Loucy (cell line): ENCODE results near the gene CNOT3.

Source experiments
- H2AFZ ChIP-seq: fragments of 200-600 bp; sonication (generic); 2 replicates; pipeline ENCODE4 v1.6.0; 2016; ENCODE audit warnings: antibody characterized with exemption, mild to moderate bottlenecking, low read length, moderate library complexity
- H3F3A ChIP-seq: fragments of 200-600 bp; 2 replicates; pipeline ENCODE4 v1.6.0; 2016; ENCODE audit warnings: antibody characterized with exemption, low read depth, mild to moderate bottlenecking
- H3K27me3 ChIP-seq: fragments of 200-600 bp; sonication (generic); 2 replicates; pipeline ENCODE4 v1.6.1; 2014; ENCODE audit warnings: low read length, mild to moderate bottlenecking; ENCODE audit not compliant: insufficient read depth, poor library complexity, severe bottlenecking
- H3K36me3 ChIP-seq: fragments of 200-600 bp; sonication (generic); 2 replicates; pipeline ENCODE4 v1.6.1; 2016; ENCODE audit warnings: low read length; ENCODE audit not compliant: insufficient read depth
- H3K4me1 ChIP-seq: fragments of 200-600 bp; sonication (generic); 2 replicates; pipeline ENCODE4 v1.5.1; 2014; ENCODE audit warnings: low read length, mild to moderate bottlenecking; ENCODE audit not compliant: insufficient read depth, poor library complexity, severe bottlenecking
- H3K4me2 ChIP-seq: fragments of 200-600 bp; sonication (generic); 2 replicates; pipeline ENCODE4 v1.6.0; 2014; ENCODE audit warnings: antibody characterized with exemption, low read length, low read depth, mild to moderate bottlenecking; ENCODE audit not compliant: poor library complexity, severe bottlenecking
- H3K4me3 ChIP-seq: fragments of 200-600 bp; sonication (generic); 2 replicates; pipeline ENCODE4 v1.5.1; 2014; ENCODE audit warnings: low read length, mild to moderate bottlenecking, mixed read lengths; ENCODE audit not compliant: poor library complexity, severe bottlenecking
- H3K79me2 ChIP-seq: fragments of 200-600 bp; sonication (generic); 2 replicates; pipeline ENCODE4 v1.6.1; 2014; ENCODE audit warnings: low read length; ENCODE audit not compliant: insufficient read depth
- H3K9ac ChIP-seq: fragments of 200-600 bp; sonication (generic); 2 replicates; pipeline ENCODE4 v1.6.0; 2014; ENCODE audit warnings: mild to moderate bottlenecking, low read depth, low read length, moderate library complexity; ENCODE audit not compliant: poor library complexity, severe bottlenecking
- H3K9me2 ChIP-seq: fragments of 200-600 bp; sonication (generic); replicated peaks from 2 replicates; pipeline ENCODE4 v1.6.1; 2016; ENCODE audit warnings: low read depth, low read length, mixed read lengths
- H3K9me3 ChIP-seq: fragments of 200-600 bp; sonication (generic); 2 replicates; pipeline ENCODE4 v1.6.1; 2014; ENCODE audit warnings: mild to moderate bottlenecking, antibody characterized with exemption, low read length, low read depth; ENCODE audit not compliant: insufficient read depth
- H4K20me1 ChIP-seq: fragments of 200-600 bp; sonication (generic); 2 replicates; pipeline ENCODE4 v1.6.0; 2014; ENCODE audit warnings: antibody characterized with exemption, low read length, mild to moderate bottlenecking; ENCODE audit not compliant: insufficient read depth, poor library complexity, severe bottlenecking
- EZH2phosphoT487 ChIP-seq: fragments of 200-600 bp; IDR thresholded peaks from 2 replicates; pipeline ENCODE4 v1.6.1; 2018; ENCODE audit warnings: antibody characterized with exemption, mild to moderate bottlenecking, moderate library complexity, borderline replicate concordance
- TF ChIP-seq, protein P1 (sequence below): fragments of 200-600 bp; sonication (generic); conservative IDR thresholded peaks from 2 replicates; pipeline ENCODE4 v1.5.1; 2014; ENCODE audit warnings: mild to moderate bottlenecking, antibody characterized with exemption, low read length

The CNOT3 gene

DNA sequence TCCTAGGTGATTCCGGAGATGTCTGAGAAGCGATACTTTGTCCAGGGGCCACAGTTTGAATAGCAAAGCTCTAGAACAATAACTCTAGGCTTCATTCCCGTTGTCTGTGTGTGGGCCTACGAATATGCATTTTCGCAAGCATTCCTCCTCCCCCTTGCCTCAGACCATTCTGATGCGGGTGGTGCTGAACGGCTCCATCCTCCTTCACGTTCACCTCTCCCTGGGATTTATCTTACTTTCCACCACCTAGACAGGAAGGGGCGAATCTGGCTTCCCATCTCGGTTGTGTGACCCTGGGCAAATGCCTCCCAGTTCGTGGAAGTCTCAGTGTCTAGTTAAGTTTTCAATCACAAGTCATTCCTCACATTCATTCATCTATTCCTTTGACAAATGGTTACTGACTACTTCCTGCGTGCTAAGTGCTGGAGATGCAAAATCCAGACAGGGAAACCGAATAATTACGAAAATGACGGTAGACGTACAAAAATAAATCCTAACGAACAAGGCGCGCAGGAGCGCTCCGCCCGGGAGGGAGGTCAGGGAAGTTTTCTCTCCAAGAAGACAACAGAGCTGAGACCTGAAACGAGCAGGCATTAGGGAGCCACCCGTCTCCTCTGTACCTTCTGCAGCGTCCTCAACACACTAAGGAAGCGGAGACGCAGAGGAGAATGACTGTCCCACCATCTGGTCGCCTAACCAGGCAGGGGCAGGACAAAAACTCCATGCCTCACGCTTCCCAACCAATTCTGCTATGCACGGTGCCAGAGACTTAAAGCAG is 1.3 kb upstream of the CNOT3 start:
- no peak for TF ChIP-seq EZH2phosphoT487
- TF ChIP-seq, protein P1, sequence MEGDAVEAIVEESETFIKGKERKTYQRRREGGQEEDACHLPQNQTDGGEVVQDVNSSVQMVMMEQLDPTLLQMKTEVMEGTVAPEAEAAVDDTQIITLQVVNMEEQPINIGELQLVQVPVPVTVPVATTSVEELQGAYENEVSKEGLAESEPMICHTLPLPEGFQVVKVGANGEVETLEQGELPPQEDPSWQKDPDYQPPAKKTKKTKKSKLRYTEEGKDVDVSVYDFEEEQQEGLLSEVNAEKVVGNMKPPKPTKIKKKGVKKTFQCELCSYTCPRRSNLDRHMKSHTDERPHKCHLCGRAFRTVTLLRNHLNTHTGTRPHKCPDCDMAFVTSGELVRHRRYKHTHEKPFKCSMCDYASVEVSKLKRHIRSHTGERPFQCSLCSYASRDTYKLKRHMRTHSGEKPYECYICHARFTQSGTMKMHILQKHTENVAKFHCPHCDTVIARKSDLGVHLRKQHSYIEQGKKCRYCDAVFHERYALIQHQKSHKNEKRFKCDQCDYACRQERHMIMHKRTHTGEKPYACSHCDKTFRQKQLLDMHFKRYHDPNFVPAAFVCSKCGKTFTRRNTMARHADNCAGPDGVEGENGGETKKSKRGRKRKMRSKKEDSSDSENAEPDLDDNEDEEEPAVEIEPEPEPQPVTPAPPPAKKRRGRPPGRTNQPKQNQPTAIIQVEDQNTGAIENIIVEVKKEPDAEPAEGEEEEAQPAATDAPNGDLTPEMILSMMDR, result no peak
- peak overlapping the region; percentile 76 for H3K4me3 ChIP-seq
- H2AFZ ChIP-seq, result peak overlapping the region; percentile 95

GRCh38 chr19:54136864-54137698 is 481 bp upstream of the CNOT3 start:
- TF ChIP-seq, protein P1, result no peak
- no peak for TF ChIP-seq EZH2phosphoT487
- Histone ChIP-seq H3K4me1 (peaks cover 39% of the 10 kb centered on the region), H3K79me2 (peaks cover 45% of the 10 kb centered on the region), H3K9ac (peak overlapping the region; percentile 97), H2AFZ (peak overlapping the region; percentile 95), H3K27me3 (peaks cover 5% of the 10 kb centered on the region), H3K36me3 (peaks cover under 1% of the 10 kb centered on the region; the same call in 1 of the 2 replicates), H3F3A (no peaks in the 10 kb centered on the region), H3K9me3 (no peaks in the 10 kb centered on the region), H4K20me1 (peaks cover 45% of the 10 kb centered on the region), H3K4me2 (peak overlapping the region; percentile 96), H3K9me2 (no peaks in the 10 kb centered on the region), H3K4me3 (peak overlapping the region; percentile 86)

More for the DNA sequence above, 1.3 kb upstream of the CNOT3 start:
- Histone ChIP-seq H3K27me3 (peaks cover 5% of the 10 kb centered on the region), H3F3A (no peaks in the 10 kb centered on the region), H3K9me2 (no peaks in the 10 kb centered on the region), H3K4me1 (peaks cover 37% of the 10 kb centered on the region), H3K9me3 (no peaks in the 10 kb centered on the region), H3K4me2 (peak overlapping the region; percentile 96), H3K79me2 (peaks cover 37% of the 10 kb centered on the region), H4K20me1 (peaks cover 36% of the 10 kb centered on the region), H3K9ac (peak overlapping the region; percentile 64), H3K36me3 (no peaks in the 10 kb centered on the region)

- peaks cover 16% of the 10 kb centered on the region; the same call in 1 of the 2 replicates for H3K36me3 ChIP-seq
- no peaks in the 10 kb centered on the region for H3K9me3 ChIP-seq
- peaks cover 53% of the 10 kb centered on the region for H3K79me2 ChIP-seq
- H2AFZ ChIP-seq, result no peak overlapping the region
- H3K4me3 ChIP-seq, result peak overlapping the region; percentile 86
- H3K4me1 ChIP-seq, result peaks cover 39% of the 10 kb centered on the region
- H3K9me2 ChIP-seq, result no peaks in the 10 kb centered on the region
- peaks cover 57% of the 10 kb centered on the region for H4K20me1 ChIP-seq
- no peak for TF ChIP-seq EZH2phosphoT487
- TF ChIP-seq, protein P1, result no peak
- H3K4me2 ChIP-seq, result peak overlapping the region; percentile 82
- peaks cover 5% of the 10 kb centered on the region for H3K27me3 ChIP-seq
- H3K9ac ChIP-seq, result peak overlapping the region; percentile 97
- no peaks in the 10 kb centered on the region for H3F3A ChIP-seq
These were observed 1.1 kb downstream of the CNOT3 start for GRCh38 chr19:54138489-54139256.
